ENCODE data around the gene RARRES1.
A peak's percentile ranks its signal among the peaks of the same experiment; 100 is the strongest.

RARRES1 gene

GRCh38 chr3:158731938-158732855, at the start of gene RARRES1:
Gene RARRES1, minus strand, starts transcription at chr3:158732457. Its CDS starts 42 bp downstream, at chr3:158732415.
- no peak for DNase-seq (ENCODE audit: low read depth, low spot score)

GRCh38 chr3:158781849-158782248, 49.6 kb upstream of the RARRES1 start:
- no peak for DNase-seq (ENCODE audit: low read depth, low spot score)

- no peak for DNase-seq (ENCODE audit: low read depth, low spot score)
Observed at GRCh38 chr3:158781191-158781590, 48.9 kb upstream of the RARRES1 start.

GRCh38 chr3:158780766-158781165, 48.5 kb upstream of the RARRES1 start:
- no peak for DNase-seq (ENCODE audit: low read depth, low spot score)

- DNase-seq (ENCODE audit: low read depth, low spot score) = no peak
Observed at GRCh38 chr3:158777161-158777873, 45.1 kb upstream of the RARRES1 start.

GRCh38 chr3:158776531-158776930, 44.3 kb upstream of the RARRES1 start:
- DNase-seq (ENCODE audit: low read depth, low spot score) = no peak

GRCh38 chr3:158775426-158776410, 43.5 kb upstream of the RARRES1 start:
- DNase-seq (ENCODE audit: low read depth, low spot score) = no peak

GRCh38 chr3:158774965-158775364, 42.7 kb upstream of the RARRES1 start:
- DNase-seq (ENCODE audit: low read depth, low spot score) = no peak

GRCh38 chr3:158773845-158774830, 41.9 kb upstream of the RARRES1 start:
- DNase-seq (ENCODE audit: low read depth, low spot score) = no peak

GRCh38 chr3:158773166-158773565, 40.9 kb upstream of the RARRES1 start:
- DNase-seq (ENCODE audit: low read depth, low spot score) = no peak

- no peak for DNase-seq (ENCODE audit: low read depth, low spot score)
Observed at GRCh38 chr3:158771982-158772381, 39.7 kb upstream of the RARRES1 start.

- no peak for DNase-seq (ENCODE audit: low read depth, low spot score)
Observed at GRCh38 chr3:158771577-158771976, 39.3 kb upstream of the RARRES1 start.

GRCh38 chr3:158770741-158771350, 38.6 kb upstream of the RARRES1 start:
- no peak for DNase-seq (ENCODE audit: low read depth, low spot score)

GRCh38 chr3:158769952-158770740, 37.9 kb upstream of the RARRES1 start:
- DNase-seq (ENCODE audit: low read depth, low spot score) = no peak

- DNase-seq (ENCODE audit: low read depth, low spot score) = no peak
Observed at GRCh38 chr3:158769549-158769948, 37.3 kb upstream of the RARRES1 start.

- DNase-seq (ENCODE audit: low read depth, low spot score) = peak; percentile 53
Observed at GRCh38 chr3:158768881-158769543, 36.8 kb upstream of the RARRES1 start.

- no peak for DNase-seq (ENCODE audit: low read depth, low spot score)
Observed at GRCh38 chr3:158768361-158768787, 36.1 kb upstream of the RARRES1 start.

- no peak for DNase-seq (ENCODE audit: low read depth, low spot score)
Observed at GRCh38 chr3:158766364-158766763, 34.1 kb upstream of the RARRES1 start.

Measured in smooth muscle cell of the brain vasculature (primary cell).